Measurements from ENCODE around the gene TWNK.
A peak's percentile ranks its signal among the peaks of the same experiment; 100 is the strongest.

The TWNK gene

DNA sequence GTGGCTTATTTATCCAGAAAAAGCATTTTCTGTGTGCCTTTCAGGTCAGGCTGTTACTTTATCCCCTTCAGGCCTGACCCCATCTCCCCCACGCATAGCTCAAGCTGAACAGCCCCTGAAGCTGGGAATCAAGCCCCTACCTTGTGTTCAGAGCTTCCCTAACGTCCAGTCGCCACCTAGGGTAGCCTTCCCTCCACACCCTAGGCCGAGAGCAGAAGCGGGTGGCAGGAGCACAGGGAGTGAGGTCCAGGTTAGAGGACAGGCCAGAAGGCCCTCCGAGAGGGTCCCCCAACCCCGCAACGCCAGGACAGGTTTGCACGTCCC lies 18.5 kb upstream of the TWNK start:
- TF ChIP-seq, protein P1, sequence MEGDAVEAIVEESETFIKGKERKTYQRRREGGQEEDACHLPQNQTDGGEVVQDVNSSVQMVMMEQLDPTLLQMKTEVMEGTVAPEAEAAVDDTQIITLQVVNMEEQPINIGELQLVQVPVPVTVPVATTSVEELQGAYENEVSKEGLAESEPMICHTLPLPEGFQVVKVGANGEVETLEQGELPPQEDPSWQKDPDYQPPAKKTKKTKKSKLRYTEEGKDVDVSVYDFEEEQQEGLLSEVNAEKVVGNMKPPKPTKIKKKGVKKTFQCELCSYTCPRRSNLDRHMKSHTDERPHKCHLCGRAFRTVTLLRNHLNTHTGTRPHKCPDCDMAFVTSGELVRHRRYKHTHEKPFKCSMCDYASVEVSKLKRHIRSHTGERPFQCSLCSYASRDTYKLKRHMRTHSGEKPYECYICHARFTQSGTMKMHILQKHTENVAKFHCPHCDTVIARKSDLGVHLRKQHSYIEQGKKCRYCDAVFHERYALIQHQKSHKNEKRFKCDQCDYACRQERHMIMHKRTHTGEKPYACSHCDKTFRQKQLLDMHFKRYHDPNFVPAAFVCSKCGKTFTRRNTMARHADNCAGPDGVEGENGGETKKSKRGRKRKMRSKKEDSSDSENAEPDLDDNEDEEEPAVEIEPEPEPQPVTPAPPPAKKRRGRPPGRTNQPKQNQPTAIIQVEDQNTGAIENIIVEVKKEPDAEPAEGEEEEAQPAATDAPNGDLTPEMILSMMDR (IDR thresholded peaks at IDR 0.05; ENCODE audit: low read depth, low read length, missing control alignments) = no peak
- no peak for DNase-seq (ENCODE audit: low read depth)
- H3K4me3 ChIP-seq (ENCODE audit: low read depth, low read length) = peak overlapping the region; percentile 50

DNA sequence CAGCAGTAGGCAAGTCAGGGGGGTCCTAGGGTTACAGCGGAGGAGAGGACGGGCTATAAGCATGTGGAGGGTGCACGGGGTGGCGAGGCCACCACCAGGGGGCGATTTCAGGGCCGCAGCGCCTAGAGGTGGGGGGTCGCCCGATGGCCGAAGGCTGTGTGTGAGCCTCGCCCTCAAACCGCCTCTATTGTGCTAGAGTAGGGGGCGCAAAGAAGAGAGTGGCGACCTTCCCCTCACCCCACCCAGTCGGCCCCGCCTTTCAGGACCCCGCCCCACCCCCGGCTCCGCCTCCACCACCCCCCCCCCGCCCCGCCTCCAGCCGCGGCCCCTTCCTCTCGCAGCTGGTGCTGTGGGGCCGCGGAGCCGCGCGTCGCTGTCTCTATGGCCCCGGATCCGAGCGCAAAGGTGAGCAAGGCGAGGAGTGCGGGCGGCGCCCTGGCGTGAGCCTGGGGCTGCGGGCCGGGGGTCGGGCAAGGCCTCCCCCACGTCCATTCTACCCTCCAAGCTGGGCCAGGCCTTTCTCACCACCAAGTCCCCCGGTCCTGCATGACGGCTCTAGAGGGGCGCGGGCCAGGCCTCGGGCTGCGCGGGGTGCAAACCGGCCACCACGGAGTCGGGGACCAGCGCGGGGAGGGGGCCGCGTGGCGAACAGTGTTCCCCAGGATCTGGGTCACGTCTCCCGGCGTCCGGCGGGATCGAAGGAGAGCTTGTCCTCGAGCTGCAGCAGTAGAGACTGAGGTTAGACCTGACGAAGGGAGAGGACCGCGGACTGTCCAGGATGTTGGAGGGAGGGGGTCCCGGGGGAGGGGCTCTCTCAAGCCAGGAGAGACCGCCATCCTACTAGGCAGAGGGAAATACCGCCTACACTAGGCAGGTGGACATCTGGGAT lies 17.9 kb upstream of the TWNK start, which contains the start of gene SEMA4G:
TSS of gene SEMA4G (plus strand) at position 318 of the 889 bp plus-strand sequence. CDS start 3,409 bp downstream, outside the sequence.
- TF ChIP-seq, protein P1 (IDR thresholded peaks at IDR 0.05; ENCODE audit: low read depth, low read length, missing control alignments) = peak; percentile 84
- DNase-seq (ENCODE audit: low read depth) = no peak
- peak within 1 kb of the TSS; percentile 50 for H3K4me3 ChIP-seq (ENCODE audit: low read depth, low read length)

DNA sequence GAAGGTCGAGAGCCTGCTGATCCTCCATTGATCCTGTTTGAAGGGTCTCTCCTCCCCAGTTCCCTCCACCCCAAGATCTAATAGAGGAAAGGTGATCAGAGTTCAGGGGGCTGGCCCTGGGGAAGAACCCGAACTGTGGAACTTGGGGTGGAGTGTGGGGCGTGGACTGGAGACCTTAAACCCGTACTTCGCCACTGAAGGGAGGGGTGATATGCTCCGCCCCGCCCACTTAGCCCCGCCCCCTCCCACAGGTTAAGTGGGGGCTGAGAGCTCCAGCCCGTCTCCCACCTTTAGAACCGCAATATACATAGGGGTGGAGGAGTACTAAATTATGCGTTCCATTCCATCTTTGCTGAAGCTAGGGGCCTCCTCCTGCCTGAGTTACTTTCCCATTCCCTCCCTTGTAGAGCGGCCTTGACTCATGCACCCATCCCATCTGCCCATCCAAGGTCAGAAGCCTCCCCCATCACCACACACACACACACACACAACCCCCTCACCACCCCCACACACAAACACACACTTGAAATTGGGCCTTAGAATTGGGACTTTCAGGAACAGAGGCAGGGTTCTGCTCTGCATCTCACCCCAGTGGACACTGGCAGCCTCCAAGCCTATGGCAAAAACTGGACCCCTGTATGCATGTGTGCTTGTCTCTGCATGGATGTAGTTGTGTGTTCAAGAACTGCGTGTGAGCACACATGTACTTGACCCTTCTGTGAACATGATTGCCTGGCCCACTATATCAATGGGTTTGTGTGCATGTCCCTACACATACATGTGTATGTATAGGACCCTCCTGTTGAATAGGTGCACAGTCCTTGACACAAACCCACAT lies 17.0 kb upstream of the TWNK start:
- DNase-seq (ENCODE audit: low read depth) = no peak
- H3K4me3 ChIP-seq (ENCODE audit: low read depth, low read length) = peak overlapping the region; percentile 50; the same call in 1 of the 2 replicates
- TF ChIP-seq, protein P1 (IDR thresholded peaks at IDR 0.05; ENCODE audit: low read depth, low read length, missing control alignments) = no peak

DNA sequence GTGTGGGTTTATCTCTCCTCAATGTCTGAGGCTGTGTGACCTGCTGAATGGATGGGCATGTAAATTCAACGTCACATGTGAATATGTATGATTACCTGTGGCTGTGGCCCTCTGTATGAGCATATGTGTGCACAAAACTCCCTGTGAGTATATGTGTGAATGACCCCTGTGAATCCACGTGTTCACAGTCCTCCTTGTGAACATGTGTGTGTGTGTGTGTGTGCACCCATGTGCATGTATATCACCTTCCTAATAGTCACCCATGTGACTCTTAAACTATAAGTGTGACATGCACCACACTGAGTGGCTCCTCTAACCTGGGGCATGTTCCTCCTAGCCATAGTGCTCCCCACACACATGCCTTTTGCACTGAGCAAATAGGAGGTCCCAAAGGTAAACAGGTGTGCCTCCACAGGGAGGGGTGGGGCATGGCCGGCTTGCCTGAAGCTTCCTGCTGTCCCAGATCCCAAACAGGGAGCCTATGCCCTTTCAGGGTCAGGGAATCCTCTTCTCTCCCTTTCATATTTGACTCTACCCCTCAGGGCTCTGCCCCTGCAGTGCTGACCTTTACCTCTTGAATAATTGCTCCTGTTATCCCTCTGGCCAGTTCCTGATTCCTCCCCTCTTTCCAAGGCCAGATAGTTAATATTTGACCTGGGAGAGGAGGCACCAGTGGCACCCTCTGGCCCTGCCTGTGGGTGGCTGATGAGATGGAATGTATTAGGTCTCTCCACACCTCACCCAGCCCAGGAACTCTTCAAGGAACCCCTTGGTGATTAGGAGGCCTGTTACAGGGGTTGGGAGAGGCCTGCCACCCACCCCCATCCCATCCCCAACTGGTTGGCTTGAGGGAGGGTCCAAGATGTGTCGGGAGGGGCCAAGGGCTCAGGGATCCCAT lies 16.2 kb upstream of the TWNK start:
- no peak for DNase-seq (ENCODE audit: low read depth)
- H3K4me3 ChIP-seq (ENCODE audit: low read depth, low read length) = no peak overlapping the region
- TF ChIP-seq, protein P1 (IDR thresholded peaks at IDR 0.05; ENCODE audit: low read depth, low read length, missing control alignments) = no peak

DNA sequence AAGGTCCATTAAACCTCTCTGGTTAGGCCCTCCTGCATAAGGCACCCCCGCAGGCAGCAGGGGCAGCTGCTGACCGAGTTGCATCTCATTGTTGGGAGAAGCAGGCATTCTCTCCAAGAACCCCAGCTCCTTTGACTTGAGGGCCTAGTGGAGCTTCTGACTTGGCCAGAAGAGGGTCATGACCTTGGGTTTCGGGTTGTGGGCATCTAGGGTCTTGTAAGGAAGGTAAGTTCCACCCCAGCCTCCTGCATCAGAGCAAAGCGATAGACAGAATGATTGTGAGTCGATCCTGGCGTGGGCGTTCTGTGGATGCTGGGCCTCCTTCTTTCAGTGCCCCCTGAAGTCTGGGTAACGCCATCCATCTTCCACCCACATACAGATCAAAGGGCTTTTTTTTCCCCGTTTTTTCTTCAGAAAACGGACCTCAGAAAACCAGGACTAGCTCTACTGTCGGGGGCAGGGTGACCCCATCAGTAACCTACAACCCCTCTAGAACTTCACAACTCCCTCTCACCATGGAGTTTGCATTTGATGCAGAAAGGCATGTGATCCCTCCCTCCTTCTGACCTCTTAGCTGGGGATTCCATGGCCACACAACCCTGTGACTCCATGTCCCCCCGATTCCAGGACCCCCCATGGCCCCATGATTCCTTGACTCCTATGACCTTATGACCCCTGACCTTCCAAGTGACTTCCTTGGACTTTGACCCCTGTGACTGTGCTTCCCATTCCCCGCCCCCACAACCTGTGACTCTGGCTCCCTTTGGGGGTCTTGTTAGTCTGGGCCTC lies 15.0 kb upstream of the TWNK start:
- no peak overlapping the region for H3K4me3 ChIP-seq (ENCODE audit: low read depth, low read length)
- TF ChIP-seq, protein P1 (IDR thresholded peaks at IDR 0.05; ENCODE audit: low read depth, low read length, missing control alignments) = no peak
- DNase-seq (ENCODE audit: low read depth) = no peak

Data from GM12864 (cell line).